HCT116 (cell line): Measurements from ENCODE around the gene IGFBP4. TPM values are rescaled to one million over a fixed set of nuclear protein-coding genes. Genes with fewer than 3 reads are reported as not detected.

ENCODE experiments used
- ATAC-seq: fragments of 200-7000 bp; cut with Tn5 transposase; 2 replicates; pipeline ENCODE4 v1.9.1; 2020; ENCODE audit warnings: mild to moderate bottlenecking, moderate library complexity
- BruUV-seq: library from RNA; stranded (reverse); fragments of 400-500 nt; replicated peaks from 2 replicates; lab custom pipeline; 2021; lab: Mats Ljungman, UMichigan
- CTCF ChIA-PET: fragments of 300-600 bp; sonication (Branson Sonifier 250); formaldehyde crosslinking; loops from one replicate; lab custom pipeline; 2021; ENCODE audit warnings: antibody characterized with exemption; lab: Charles Lee
- POLR2A ChIA-PET: fragments of 300-600, 350-600 bp; sonication (Branson Sonifier 250); formaldehyde crosslinking; loops from one replicate; lab custom pipeline; 2021; ENCODE audit warnings: antibody characterized with exemption; lab: Charles Lee
- RAD21 ChIA-PET, 2 experiments: fragments of 300-600 bp; sonication (Branson Sonifier 250); formaldehyde crosslinking; loops; one replicate each; lab custom pipeline; 2023; ENCODE audit warnings: low total read pairs in 2 of 2; ENCODE audit not compliant: uncharacterized antibody in 2 of 2, unreplicated experiment in 2 of 2, low non-redundant PET in 1 of 2; lab: Charles Lee
- DNase-seq: peaks from one replicate; pipeline ENCODE4 v3.0.0-alpha.2; 2010; ENCODE audit warnings: low read depth, low spot score
- H2AFZ ChIP-seq: fragments of 200-600 bp; shearing (Covaris generic), sonication (generic); 2 replicates; pipeline ENCODE4 v1.6.1; 2017; ENCODE audit warnings: low read depth, mixed run types, mixed read lengths, antibody characterized with exemption, low read length; ENCODE audit not compliant: poor library complexity, severe bottlenecking
- H3K27ac ChIP-seq: 2 replicates; pipeline ENCODE4 v1.5.1; 2012; ENCODE audit warnings: low read depth, low read length
- H3K27me3 ChIP-seq: fragments of 200-600 bp; sonication (generic); 2 replicates; pipeline ENCODE4 v1.6.1; 2016; ENCODE audit warnings: mixed run types, low read length, mixed read lengths; ENCODE audit not compliant: insufficient read depth
- H3K36me3 ChIP-seq, 2 experiments: fragments of 200-500 bp in 1 of 2; fragments of 200-600 bp in 1 of 2; sonication (Bioruptor generic) in 1 of 2; sonication (generic) in 1 of 2; 2 replicates each; pipeline versions ENCODE4 v1.5.1 to v1.6.1; 2014 to 2016; ENCODE audit warnings: low read length in 2 of 2, inconsistent platforms in 1 of 2, mixed read lengths in 1 of 2, mixed run types in 1 of 2; ENCODE audit not compliant: insufficient read depth in 2 of 2, control insufficient read depth in 1 of 2
- H3K4me1 ChIP-seq, 2 experiments: fragments of 200-600 bp in 1 of 2; sonication (generic) in 1 of 2; 2 replicates each; pipeline versions ENCODE4 v1.5.1 to v1.6.1; 2012 to 2017; ENCODE audit warnings: low read length in 2 of 2, inconsistent platforms in 1 of 2, mild to moderate bottlenecking in 1 of 2, mixed read lengths in 1 of 2, mixed run types in 1 of 2, moderate library complexity in 1 of 2; ENCODE audit not compliant: insufficient read depth in 2 of 2, control insufficient read depth in 1 of 2
- H3K4me2 ChIP-seq: fragments of 200-600 bp; sonication (generic); 2 replicates; pipeline ENCODE4 v1.6.1; 2017; ENCODE audit warnings: mixed run types, low read length, mixed read lengths
- H3K4me3 ChIP-seq, 2 experiments: fragments of 200-600 bp in 1 of 2; sonication (generic) in 1 of 2; replicated peaks in 1 of 2; 2 replicates each; pipeline ENCODE4 v1.5.1; 2011 to 2016; ENCODE audit warnings: low read length in 2 of 2, control low read depth in 1 of 2, low read depth in 1 of 2, mild to moderate bottlenecking in 1 of 2, mixed read lengths in 1 of 2, mixed run types in 1 of 2
- H3K79me2 ChIP-seq: fragments of 200-600 bp; sonication (generic); 2 replicates; pipeline ENCODE4 v1.6.1; 2017; ENCODE audit warnings: mild to moderate bottlenecking, mixed run types, low read length, moderate library complexity, mixed read lengths; ENCODE audit not compliant: insufficient read depth
- H3K9ac ChIP-seq: fragments of 200-600 bp; sonication (generic); 2 replicates; pipeline ENCODE4 v1.6.1; 2016; ENCODE audit warnings: low read length, mixed read lengths
- H3K9me2 ChIP-seq: fragments of 200-600 bp; sonication (generic), shearing (Covaris generic); 2 replicates; pipeline ENCODE4 v1.6.1; 2017; ENCODE audit warnings: mixed run types, mild to moderate bottlenecking, moderate library complexity; ENCODE audit not compliant: insufficient read depth
- H3K9me3 ChIP-seq, 2 experiments: fragments of 200-500 bp in 1 of 2; fragments of 200-600 bp in 1 of 2; sonication (Bioruptor generic) in 1 of 2; sonication (generic) in 1 of 2; 2 replicates each; pipeline ENCODE4 v1.6.1; 2014 to 2017; ENCODE audit warnings: low read length in 2 of 2, mixed read lengths in 2 of 2, inconsistent platforms in 1 of 2, low read depth in 1 of 2, mild to moderate bottlenecking in 1 of 2, mixed run types in 1 of 2, moderate library complexity in 1 of 2; ENCODE audit not compliant: control insufficient read depth in 1 of 2, insufficient read depth in 1 of 2
- H4K20me1 ChIP-seq: fragments of 200-600 bp; sonication (generic), shearing (Covaris generic); 2 replicates; pipeline ENCODE4 v1.6.1; 2017; ENCODE audit warnings: mixed run types, mild to moderate bottlenecking, moderate library complexity; ENCODE audit not compliant: insufficient read depth
- CBX3 ChIP-seq: IDR thresholded peaks from 2 replicates; pipeline ENCODE4 v1.6.1; 2012; ENCODE audit warnings: low read depth
- CEBPB ChIP-seq: IDR thresholded peaks from 2 replicates; pipeline ENCODE4 v1.6.1; 2012; ENCODE audit warnings: low read depth
- EGR1 ChIP-seq: IDR thresholded peaks from 2 replicates; pipeline ENCODE4 v1.6.1; 2012; ENCODE audit warnings: low read depth
- ELF1 ChIP-seq: IDR thresholded peaks from 2 replicates; pipeline ENCODE4 v1.6.1; 2012; ENCODE audit warnings: low read depth, borderline replicate concordance
- EZH2 ChIP-seq: fragments of 200-600 bp; sonication (generic); IDR thresholded peaks from 2 replicates; pipeline ENCODE4 v1.6.1; 2017; ENCODE audit warnings: antibody characterized with exemption, mixed run types
- EZH2phosphoT487 ChIP-seq: fragments of 200-600 bp; IDR thresholded peaks from 2 replicates; pipeline ENCODE4 v1.6.1; 2018; ENCODE audit warnings: antibody characterized with exemption, borderline replicate concordance
- POLR2A ChIP-seq: IDR thresholded peaks from 2 replicates; pipeline ENCODE4 v1.7.0; 2011; ENCODE audit warnings: borderline replicate concordance; ENCODE audit not compliant: insufficient read depth, insufficient read length; ENCODE audit errors: extremely low read depth
- POLR2AphosphoS5 ChIP-seq: IDR thresholded peaks from 2 replicates; pipeline ENCODE4 v1.6.1; 2011; ENCODE audit warnings: mild to moderate bottlenecking, low read depth, low read length, moderate library complexity
- RAD21 ChIP-seq: IDR thresholded peaks from 2 replicates; pipeline ENCODE4 v1.6.1; 2012; ENCODE audit warnings: low read depth, mild to moderate bottlenecking
- SIN3A ChIP-seq: IDR thresholded peaks from 2 replicates; pipeline ENCODE4 v1.6.1; 2012; ENCODE audit warnings: low read depth
- SP1 ChIP-seq: IDR thresholded peaks from 2 replicates; pipeline ENCODE4 v1.6.1; 2012; ENCODE audit warnings: low read depth
- SRF ChIP-seq: IDR thresholded peaks from 2 replicates; pipeline ENCODE4 v1.6.1; 2012; ENCODE audit warnings: low read depth
- TCF7L2 ChIP-seq: IDR thresholded peaks from 2 replicates; pipeline ENCODE4 v1.7.0; 2011; ENCODE audit warnings: borderline replicate concordance, inconsistent platforms; ENCODE audit not compliant: insufficient read depth, insufficient read length; ENCODE audit errors: extremely low read depth
- YY1 ChIP-seq: IDR thresholded peaks from 2 replicates; pipeline ENCODE4 v1.6.1; 2011; ENCODE audit warnings: low read length, low read depth, moderate library complexity, mild to moderate bottlenecking; ENCODE audit not compliant: insufficient replicate concordance; ENCODE audit errors: extremely low read depth
- ZFX ChIP-seq: fragments of 450-650 bp; IDR thresholded peaks from 2 replicates; pipeline ENCODE4 v1.6.1; 2017
- intact Hi-C: fragments of 100-400 bp; cut with micrococcal nuclease; formaldehyde crosslinking; loops from 2 replicates; pipeline ENCODE4 v1.10.0; 2022
- total RNA-seq: library from RNA; stranded (reverse); gene quantifications from one replicate; pipeline ENCODE4 v1.2.1, GENCODE V29; 2021; ENCODE audit not compliant: unreplicated experiment
- TF ChIP-seq, protein P1 (sequence below): IDR thresholded peaks from 2 replicates; pipeline ENCODE4 v1.6.1; 2011; ENCODE audit warnings: mild to moderate bottlenecking, low read length, moderate library complexity; ENCODE audit not compliant: insufficient replicate concordance; ENCODE audit errors: extremely low read depth
- TF ChIP-seq, protein P2 (sequence below), 3 experiments: fragments of 200-600 bp in 1 of 3; sonication (generic) in 1 of 3; IDR thresholded peaks in 2 of 3; conservative IDR thresholded peaks in 1 of 3; 2 replicates each; pipeline ENCODE4 v1.5.1; 2012 to 2017; ENCODE audit warnings: low read depth in 2 of 3, low read length in 2 of 3, antibody characterized with exemption in 1 of 3, borderline replicate concordance in 1 of 3, control low read depth in 1 of 3, mild to moderate bottlenecking in 1 of 3, mixed read lengths in 1 of 3, mixed run types in 1 of 3, moderate library complexity in 1 of 3; ENCODE audit not compliant: insufficient read depth in 1 of 3
- TF ChIP-seq, protein P3 (sequence below): IDR thresholded peaks from 2 replicates; pipeline ENCODE4 v1.6.1; 2012; ENCODE audit warnings: low read depth
- TF ChIP-seq, protein P4 (sequence below): IDR thresholded peaks from 2 replicates; pipeline ENCODE4 v1.6.1; 2012

IGFBP4 gene
- total RNA-seq, 1 experiment from 2014 or later = 2.0 TPM

DNA sequence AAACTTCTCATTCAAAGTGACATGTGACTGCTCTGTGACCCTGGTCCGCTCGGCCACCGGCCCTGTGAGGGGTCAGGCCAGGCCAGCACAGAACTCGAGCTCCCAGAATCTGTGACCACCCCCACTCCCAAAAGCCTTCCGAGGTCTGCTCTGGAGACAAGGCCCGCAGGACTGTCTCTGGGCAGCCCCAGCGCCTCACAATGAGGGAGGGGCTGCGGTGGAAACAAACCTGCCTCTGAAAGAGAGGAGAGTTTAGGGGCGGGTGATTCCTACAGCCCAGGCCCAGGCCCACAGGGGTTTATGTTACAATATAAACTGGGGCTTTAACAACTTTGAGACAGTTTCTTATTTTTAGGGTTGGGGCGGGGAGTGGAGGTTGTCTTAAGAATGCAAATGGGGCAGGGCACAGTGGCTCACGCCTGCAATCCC lies 19.9 kb downstream of the IGFBP4 start:
- no peaks in the 10 kb centered on the region for H3K79me2 ChIP-seq
- DNase-seq (no peak), ATAC-seq (no peak)
- H3K4me1 ChIP-seq = no peaks in the 10 kb centered on the region; a peak in 1 of 4 replicates
- no peaks in the 10 kb centered on the region for H3K9me2 ChIP-seq
- BruUV-seq = no TSS peak
- ChIA-PET RAD21 (no interaction called here), POLR2A (no interaction called here), CTCF (no interaction called here)
- H3K4me3 ChIP-seq = no peak overlapping the region
- intact Hi-C loops = no loop called here
- H3K9me3 ChIP-seq = no peaks in the 10 kb centered on the region
- no peaks in the 10 kb centered on the region for H3K36me3 ChIP-seq
- no peak overlapping the region for H3K4me2 ChIP-seq
- no peak overlapping the region for H3K27ac ChIP-seq
- H4K20me1 ChIP-seq = no peaks in the 10 kb centered on the region
- TF ChIP-seq CEBPB (no peak), ELF1 (no peak), EZH2 (no peak), ZFX (no peak), YY1 (no peak), POLR2AphosphoS5 (no peak), SP1 (no peak), POLR2A (no peak), SIN3A (no peak), SRF (no peak), RAD21 (no peak), EGR1 (no peak), CBX3 (no peak), EZH2phosphoT487 (no peak), TCF7L2 (no peak)
- TF ChIP-seq, protein P1, sequence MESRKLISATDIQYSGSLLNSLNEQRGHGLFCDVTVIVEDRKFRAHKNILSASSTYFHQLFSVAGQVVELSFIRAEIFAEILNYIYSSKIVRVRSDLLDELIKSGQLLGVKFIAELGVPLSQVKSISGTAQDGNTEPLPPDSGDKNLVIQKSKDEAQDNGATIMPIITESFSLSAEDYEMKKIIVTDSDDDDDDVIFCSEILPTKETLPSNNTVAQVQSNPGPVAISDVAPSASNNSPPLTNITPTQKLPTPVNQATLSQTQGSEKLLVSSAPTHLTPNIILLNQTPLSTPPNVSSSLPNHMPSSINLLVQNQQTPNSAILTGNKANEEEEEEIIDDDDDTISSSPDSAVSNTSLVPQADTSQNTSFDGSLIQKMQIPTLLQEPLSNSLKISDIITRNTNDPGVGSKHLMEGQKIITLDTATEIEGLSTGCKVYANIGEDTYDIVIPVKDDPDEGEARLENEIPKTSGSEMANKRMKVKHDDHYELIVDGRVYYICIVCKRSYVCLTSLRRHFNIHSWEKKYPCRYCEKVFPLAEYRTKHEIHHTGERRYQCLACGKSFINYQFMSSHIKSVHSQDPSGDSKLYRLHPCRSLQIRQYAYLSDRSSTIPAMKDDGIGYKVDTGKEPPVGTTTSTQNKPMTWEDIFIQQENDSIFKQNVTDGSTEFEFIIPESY = no peak
- TF ChIP-seq, protein P2, sequence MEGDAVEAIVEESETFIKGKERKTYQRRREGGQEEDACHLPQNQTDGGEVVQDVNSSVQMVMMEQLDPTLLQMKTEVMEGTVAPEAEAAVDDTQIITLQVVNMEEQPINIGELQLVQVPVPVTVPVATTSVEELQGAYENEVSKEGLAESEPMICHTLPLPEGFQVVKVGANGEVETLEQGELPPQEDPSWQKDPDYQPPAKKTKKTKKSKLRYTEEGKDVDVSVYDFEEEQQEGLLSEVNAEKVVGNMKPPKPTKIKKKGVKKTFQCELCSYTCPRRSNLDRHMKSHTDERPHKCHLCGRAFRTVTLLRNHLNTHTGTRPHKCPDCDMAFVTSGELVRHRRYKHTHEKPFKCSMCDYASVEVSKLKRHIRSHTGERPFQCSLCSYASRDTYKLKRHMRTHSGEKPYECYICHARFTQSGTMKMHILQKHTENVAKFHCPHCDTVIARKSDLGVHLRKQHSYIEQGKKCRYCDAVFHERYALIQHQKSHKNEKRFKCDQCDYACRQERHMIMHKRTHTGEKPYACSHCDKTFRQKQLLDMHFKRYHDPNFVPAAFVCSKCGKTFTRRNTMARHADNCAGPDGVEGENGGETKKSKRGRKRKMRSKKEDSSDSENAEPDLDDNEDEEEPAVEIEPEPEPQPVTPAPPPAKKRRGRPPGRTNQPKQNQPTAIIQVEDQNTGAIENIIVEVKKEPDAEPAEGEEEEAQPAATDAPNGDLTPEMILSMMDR (IDR thresholded peaks at IDR 0.05 in 2 of 3, conservative IDR thresholded peaks at IDR 0.05 in 1 of 3; ENCODE audit: borderline replicate concordance in 1 of 3, insufficient read depth in 1 of 3, low read depth in 2 of 3, low read length in 2 of 3) = no peak
- TF ChIP-seq, protein P3, sequence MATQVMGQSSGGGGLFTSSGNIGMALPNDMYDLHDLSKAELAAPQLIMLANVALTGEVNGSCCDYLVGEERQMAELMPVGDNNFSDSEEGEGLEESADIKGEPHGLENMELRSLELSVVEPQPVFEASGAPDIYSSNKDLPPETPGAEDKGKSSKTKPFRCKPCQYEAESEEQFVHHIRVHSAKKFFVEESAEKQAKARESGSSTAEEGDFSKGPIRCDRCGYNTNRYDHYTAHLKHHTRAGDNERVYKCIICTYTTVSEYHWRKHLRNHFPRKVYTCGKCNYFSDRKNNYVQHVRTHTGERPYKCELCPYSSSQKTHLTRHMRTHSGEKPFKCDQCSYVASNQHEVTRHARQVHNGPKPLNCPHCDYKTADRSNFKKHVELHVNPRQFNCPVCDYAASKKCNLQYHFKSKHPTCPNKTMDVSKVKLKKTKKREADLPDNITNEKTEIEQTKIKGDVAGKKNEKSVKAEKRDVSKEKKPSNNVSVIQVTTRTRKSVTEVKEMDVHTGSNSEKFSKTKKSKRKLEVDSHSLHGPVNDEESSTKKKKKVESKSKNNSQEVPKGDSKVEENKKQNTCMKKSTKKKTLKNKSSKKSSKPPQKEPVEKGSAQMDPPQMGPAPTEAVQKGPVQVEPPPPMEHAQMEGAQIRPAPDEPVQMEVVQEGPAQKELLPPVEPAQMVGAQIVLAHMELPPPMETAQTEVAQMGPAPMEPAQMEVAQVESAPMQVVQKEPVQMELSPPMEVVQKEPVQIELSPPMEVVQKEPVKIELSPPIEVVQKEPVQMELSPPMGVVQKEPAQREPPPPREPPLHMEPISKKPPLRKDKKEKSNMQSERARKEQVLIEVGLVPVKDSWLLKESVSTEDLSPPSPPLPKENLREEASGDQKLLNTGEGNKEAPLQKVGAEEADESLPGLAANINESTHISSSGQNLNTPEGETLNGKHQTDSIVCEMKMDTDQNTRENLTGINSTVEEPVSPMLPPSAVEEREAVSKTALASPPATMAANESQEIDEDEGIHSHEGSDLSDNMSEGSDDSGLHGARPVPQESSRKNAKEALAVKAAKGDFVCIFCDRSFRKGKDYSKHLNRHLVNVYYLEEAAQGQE = no peak
- TF ChIP-seq, protein P4, sequence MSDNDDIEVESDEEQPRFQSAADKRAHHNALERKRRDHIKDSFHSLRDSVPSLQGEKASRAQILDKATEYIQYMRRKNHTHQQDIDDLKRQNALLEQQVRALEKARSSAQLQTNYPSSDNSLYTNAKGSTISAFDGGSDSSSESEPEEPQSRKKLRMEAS = no peak
- no peak overlapping the region for H3K9ac ChIP-seq
- H2AFZ ChIP-seq = no peak overlapping the region
- no peaks in the 10 kb centered on the region for H3K27me3 ChIP-seq
